A673 (cell line): ENCODE data around the gene PSTK. TPM values are rescaled to one million over a fixed set of nuclear protein-coding genes. Genes with fewer than 3 reads are reported as not detected.

Source experiments
- BruUV-seq: library from RNA; stranded (reverse); fragments of 400-500 nt; replicated peaks from 2 replicates; lab custom pipeline; 2021; lab: Mats Ljungman, UMichigan
- CTCF ChIA-PET: fragments of 300-600 bp; sonication (Branson Sonifier 250); formaldehyde crosslinking; loops from one replicate; lab custom pipeline; 2022; ENCODE audit warnings: antibody characterized with exemption; lab: Charles Lee
- POLR2A ChIA-PET: fragments of 300-600 bp; sonication (Branson Sonifier 250); formaldehyde crosslinking; loops from one replicate; lab custom pipeline; 2022; ENCODE audit warnings: antibody characterized with exemption; ENCODE audit not compliant: low non-redundant PET; lab: Charles Lee
- DNase-seq: peaks from one replicate; pipeline ENCODE4 v3.0.0-alpha.2; 2015; ENCODE audit warnings: low spot score
- H3K27ac ChIP-seq: fragments of 200-600 bp; sonication (generic); 2 replicates; pipeline ENCODE4 v1.5.1; 2016; ENCODE audit warnings: mixed run types, low read depth, mild to moderate bottlenecking, mixed read lengths, antibody characterized with exemption, low read length; ENCODE audit not compliant: poor library complexity, severe bottlenecking
- H3K27me3 ChIP-seq: fragments of 200-600 bp; sonication (generic); replicated peaks from 2 replicates; pipeline ENCODE4 v1.6.1; 2017; ENCODE audit warnings: mixed run types, low read depth, mild to moderate bottlenecking, mixed read lengths, antibody characterized with exemption, low read length; ENCODE audit not compliant: insufficient read depth, poor library complexity
- H3K36me3 ChIP-seq: fragments of 200-600 bp; sonication (generic); 2 replicates; pipeline ENCODE4 v1.6.1; 2016; ENCODE audit warnings: mixed run types, mild to moderate bottlenecking, mixed read lengths, antibody characterized with exemption, low read length; ENCODE audit not compliant: insufficient read depth, poor library complexity, severe bottlenecking
- H3K4me1 ChIP-seq: fragments of 200-600 bp; sonication (generic); 2 replicates; pipeline ENCODE4 v1.6.1; 2017; ENCODE audit warnings: mixed run types, mild to moderate bottlenecking, mixed read lengths, antibody characterized with exemption, low read length; ENCODE audit not compliant: insufficient read depth, poor library complexity, severe bottlenecking
- H3K4me3 ChIP-seq: fragments of 200-600 bp; sonication (generic); 2 replicates; pipeline ENCODE4 v1.5.1; 2016; ENCODE audit warnings: low read depth, mixed run types, mild to moderate bottlenecking, mixed read lengths, low read length; ENCODE audit not compliant: poor library complexity, severe bottlenecking
- H3K9me3 ChIP-seq: fragments of 200-600 bp; sonication (generic); 2 replicates; pipeline ENCODE4 v1.6.1; 2016; ENCODE audit warnings: mixed run types, low read depth, mild to moderate bottlenecking, mixed read lengths, antibody characterized with exemption, low read length; ENCODE audit not compliant: poor library complexity, severe bottlenecking
- EZH2 ChIP-seq: fragments of 200-600 bp; sonication (generic); IDR thresholded peaks from 2 replicates; pipeline ENCODE4 v1.6.1; 2017; ENCODE audit warnings: borderline replicate concordance, low read depth, mild to moderate bottlenecking, mixed read lengths, antibody characterized with exemption, low read length; ENCODE audit not compliant: poor library complexity, severe bottlenecking
- intact Hi-C: fragments of 100-400 bp; cut with micrococcal nuclease; formaldehyde crosslinking; loops from one replicate; pipeline ENCODE4 v1.10.0; 2022; ENCODE audit not compliant: unreplicated experiment
- total RNA-seq: library from RNA; stranded (reverse); gene quantifications from 2 replicates; pipeline ENCODE4 v1.2.3, GENCODE V29; 2021
- TF ChIP-seq, protein P1 (sequence below): fragments of 300-800, 200-600 bp; sonication (generic); conservative IDR thresholded peaks from 2 replicates; pipeline ENCODE4 v1.5.1; 2017; ENCODE audit warnings: low read depth, mild to moderate bottlenecking, antibody characterized with exemption, low read length, moderate library complexity, mixed read lengths

The PSTK gene
- total RNA-seq, 1 experiment from 2014 or later: 5.7 TPM

- ChIA-PET POLR2A (no interaction called here), CTCF (no interaction called here)
Observed at GRCh38 chr10:123014772-123015171, 34.6 kb downstream of the PSTK start.

DNA sequence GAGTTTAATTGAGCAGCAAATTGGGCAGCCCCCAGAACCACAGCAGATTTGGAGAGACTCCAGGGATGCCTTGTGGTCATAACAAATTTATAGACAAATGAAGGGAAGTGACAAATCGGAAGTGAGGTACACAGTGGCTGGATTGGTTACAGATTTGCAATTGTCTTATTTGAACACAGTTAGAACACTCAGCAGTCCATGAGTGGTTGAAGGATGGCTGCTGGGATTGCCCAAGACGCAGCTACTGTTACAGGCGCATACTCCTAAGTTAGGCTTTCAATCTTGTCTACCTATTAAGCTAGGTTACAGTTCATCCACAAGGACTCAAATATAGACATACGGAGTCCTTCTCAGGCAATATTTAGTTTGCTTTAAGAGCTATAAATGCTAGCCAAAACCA, 36.0 kb downstream of the PSTK start:
- no peak for TF ChIP-seq EZH2
- TF ChIP-seq, protein P1, sequence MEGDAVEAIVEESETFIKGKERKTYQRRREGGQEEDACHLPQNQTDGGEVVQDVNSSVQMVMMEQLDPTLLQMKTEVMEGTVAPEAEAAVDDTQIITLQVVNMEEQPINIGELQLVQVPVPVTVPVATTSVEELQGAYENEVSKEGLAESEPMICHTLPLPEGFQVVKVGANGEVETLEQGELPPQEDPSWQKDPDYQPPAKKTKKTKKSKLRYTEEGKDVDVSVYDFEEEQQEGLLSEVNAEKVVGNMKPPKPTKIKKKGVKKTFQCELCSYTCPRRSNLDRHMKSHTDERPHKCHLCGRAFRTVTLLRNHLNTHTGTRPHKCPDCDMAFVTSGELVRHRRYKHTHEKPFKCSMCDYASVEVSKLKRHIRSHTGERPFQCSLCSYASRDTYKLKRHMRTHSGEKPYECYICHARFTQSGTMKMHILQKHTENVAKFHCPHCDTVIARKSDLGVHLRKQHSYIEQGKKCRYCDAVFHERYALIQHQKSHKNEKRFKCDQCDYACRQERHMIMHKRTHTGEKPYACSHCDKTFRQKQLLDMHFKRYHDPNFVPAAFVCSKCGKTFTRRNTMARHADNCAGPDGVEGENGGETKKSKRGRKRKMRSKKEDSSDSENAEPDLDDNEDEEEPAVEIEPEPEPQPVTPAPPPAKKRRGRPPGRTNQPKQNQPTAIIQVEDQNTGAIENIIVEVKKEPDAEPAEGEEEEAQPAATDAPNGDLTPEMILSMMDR: no peak
- Histone ChIP-seq H3K4me1 (peaks cover 4% of the 10 kb centered on the region), H3K27ac (no peak overlapping the region), H3K36me3 (no peaks in the 10 kb centered on the region), H3K4me3 (no peak overlapping the region), H3K9me3 (no peaks in the 10 kb centered on the region), H3K27me3 (no peaks in the 10 kb centered on the region)
- DNase-seq: peak; percentile 27
- intact Hi-C loops: no loop called here
- POLR2A ChIA-PET: no interaction called here
- BruUV-seq: no TSS peak
- CTCF ChIA-PET: no interaction called here

More at GRCh38 chr10:123014772-123015171, 34.6 kb downstream of the PSTK start:
- no TSS peak for BruUV-seq
- Histone ChIP-seq H3K4me3 (no peak overlapping the region), H3K9me3 (no peaks in the 10 kb centered on the region), H3K4me1 (no peaks in the 10 kb centered on the region), H3K27ac (no peak overlapping the region), H3K36me3 (no peaks in the 10 kb centered on the region), H3K27me3 (no peaks in the 10 kb centered on the region)
- intact Hi-C loops: no loop called here
- DNase-seq: no peak
- TF ChIP-seq EZH2: no peak
- TF ChIP-seq, protein P1: no peak

DNA sequence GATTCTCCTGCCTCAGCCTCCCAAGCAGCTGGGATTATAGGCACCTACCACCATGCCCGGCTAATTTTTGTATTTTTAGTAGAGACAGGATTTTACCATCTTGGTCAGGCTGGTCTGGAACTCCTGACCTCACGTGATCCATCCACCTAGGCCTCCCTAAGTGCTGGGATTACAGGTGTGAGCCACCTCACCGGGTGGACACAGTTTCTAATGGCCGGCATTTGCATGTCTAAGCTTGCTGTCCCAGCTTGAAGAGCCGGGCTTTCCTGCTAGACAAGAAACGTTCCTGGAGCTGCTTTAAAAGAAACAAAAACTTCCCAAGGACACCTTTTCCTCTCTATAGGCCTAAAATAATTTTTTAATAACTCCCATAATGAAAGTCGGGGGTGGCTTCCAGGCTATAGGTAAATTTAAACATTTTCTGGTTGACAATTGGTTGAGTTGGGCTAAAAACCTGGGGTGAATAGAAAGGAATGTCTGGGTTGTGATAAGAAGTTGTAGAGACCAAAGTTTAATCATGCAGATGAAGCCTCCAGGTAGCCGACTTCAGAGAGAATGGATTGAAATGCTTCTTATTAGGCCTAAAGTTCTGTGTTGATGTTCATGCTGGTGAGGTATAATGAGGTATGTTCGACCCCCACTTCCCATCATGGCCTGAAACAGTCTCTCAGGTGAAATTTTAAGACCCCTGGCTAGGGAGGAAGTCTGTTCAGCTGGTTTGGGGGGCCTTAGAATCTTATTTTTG, 37.4 kb downstream of the PSTK start:
- no peak for DNase-seq
- no peaks in the 10 kb centered on the region for H3K27me3 ChIP-seq
- intact Hi-C loops: no loop called here
- BruUV-seq: no TSS peak
- H3K36me3 ChIP-seq: no peaks in the 10 kb centered on the region
- no peak for TF ChIP-seq EZH2
- TF ChIP-seq, protein P1: no peak
- ChIA-PET CTCF (no interaction called here), POLR2A (no interaction called here)
- no peak overlapping the region for H3K27ac ChIP-seq
- H3K4me3 ChIP-seq: no peak overlapping the region
- H3K4me1 ChIP-seq: peaks cover 10% of the 10 kb centered on the region
- no peaks in the 10 kb centered on the region for H3K9me3 ChIP-seq
